Common myeloid progenitor, CD34-positive (primary cell): ENCODE measurements around the gene EPHB1.

Experiments used
- CTCF ChIA-PET: fragments of 350-600 bp; sonication (Branson Sonifier 250); formaldehyde crosslinking; loops from one replicate; lab custom pipeline; 2021; ENCODE audit warnings: antibody characterized with exemption; lab: Charles Lee
- POLR2A ChIA-PET: fragments of 350-600 bp; sonication (Branson Sonifier 250); formaldehyde crosslinking; loops from one replicate; lab custom pipeline; 2021; ENCODE audit warnings: antibody characterized with exemption; lab: Charles Lee
- DNase-seq, 3 donors: peaks; one replicate each; pipeline versions ENCODE4 v3.0.0 to v3.0.0-alpha.2; 2013
- H3K27ac ChIP-seq, 2 experiments: 1 replicate in 1 of 2; 2 replicates in 1 of 2; pipeline ENCODE4 v1.7.0; 2013; ENCODE audit warnings: inconsistent platforms in 2 of 2, low read length in 2 of 2, mild to moderate bottlenecking in 2 of 2, low read depth in 1 of 2, moderate library complexity in 1 of 2; ENCODE audit not compliant: severe bottlenecking in 2 of 2, insufficient read depth in 1 of 2, poor library complexity in 1 of 2
- H3K27me3 ChIP-seq, 5 experiments: replicated peaks in 2 of 5; 1 replicate in 3 of 5; 2 replicates in 2 of 5; pipeline versions ENCODE4 v1.6.1 to v1.7.0; 2013; ENCODE audit warnings: low read length in 4 of 5, mild to moderate bottlenecking in 2 of 5, moderate library complexity in 2 of 5, inconsistent platforms in 1 of 5; ENCODE audit not compliant: insufficient read depth in 5 of 5, control insufficient read depth in 4 of 5
- H3K36me3 ChIP-seq, 4 experiments: 1 replicate in 2 of 4; 2 replicates in 2 of 4; pipeline versions ENCODE4 v1.6.1 to v1.7.0; 2013; ENCODE audit warnings: low read length in 3 of 4, control low read depth in 1 of 4, mild to moderate bottlenecking in 1 of 4; ENCODE audit not compliant: control insufficient read depth in 4 of 4, insufficient read depth in 4 of 4
- H3K4me1 ChIP-seq, 4 experiments: 1 replicate in 3 of 4; 2 replicates in 1 of 4; pipeline versions ENCODE4 v1.6.1 to v1.7.1; 2013; ENCODE audit warnings: low read length in 3 of 4, mild to moderate bottlenecking in 3 of 4, control low read depth in 1 of 4, inconsistent platforms in 1 of 4, moderate library complexity in 1 of 4; ENCODE audit not compliant: control insufficient read depth in 4 of 4, insufficient read depth in 4 of 4; ENCODE audit errors: control extremely low read depth in 1 of 4
- H3K4me3 ChIP-seq, 7 experiments: 1 replicate in 4 of 7; 2 replicates in 3 of 7; pipeline versions ENCODE4 v1.5.1 to v1.7.0; 2013; ENCODE audit warnings: mild to moderate bottlenecking in 7 of 7, low read length in 6 of 7, moderate library complexity in 6 of 7, inconsistent platforms in 2 of 7, low read depth in 2 of 7, control low read depth in 1 of 7; ENCODE audit not compliant: insufficient read depth in 4 of 7, control insufficient read depth in 1 of 7; ENCODE audit errors: extremely low read depth in 1 of 7
- H3K9me3 ChIP-seq, 5 experiments: 1 replicate in 4 of 5; 2 replicates in 1 of 5; pipeline versions ENCODE4 v1.6.1 to v1.7.1; 2013; ENCODE audit warnings: low read length in 4 of 5, mild to moderate bottlenecking in 2 of 5, inconsistent platforms in 1 of 5, low read depth in 1 of 5, moderate library complexity in 1 of 5; ENCODE audit not compliant: control insufficient read depth in 4 of 5, insufficient read depth in 2 of 5; ENCODE audit errors: control extremely low read depth in 1 of 5
- WGBS: methylation state at CpG from one replicate; pipeline ENCODE4 v1.1.5; 2013; ENCODE audit not compliant: insufficient coverage; 5-methylcytosine and 5-hydroxymethylcytosine counted together

Gene EPHB1

GRCh38 chr3:134881305-134881704 is 86.2 kb downstream of the EPHB1 start:
- WGBS: 95% methylated on average over 3 of the region's 4 CpGs
- Histone ChIP-seq H3K36me3 (no peaks in the 10 kb centered on the region), H3K27me3 (no peaks in the 10 kb centered on the region), H3K9me3 (no peaks in the 10 kb centered on the region), H3K4me1 (peaks cover 4 to 9% (median 8%) of the 10 kb centered on the region in 4 experiments), H3K27ac (no peak overlapping the region), H3K4me3 (no peak overlapping the region)
- CTCF ChIA-PET: no interaction called here
- no peak for DNase-seq
- POLR2A ChIA-PET: no interaction called here

GRCh38 chr3:134883697-134884385 is 88.8 kb downstream of the EPHB1 start:
- 100% methylated on average over 2 of the region's 5 CpGs for WGBS
- no peak overlapping the region for H3K27ac ChIP-seq
- CTCF ChIA-PET: no interaction called here

DNA sequence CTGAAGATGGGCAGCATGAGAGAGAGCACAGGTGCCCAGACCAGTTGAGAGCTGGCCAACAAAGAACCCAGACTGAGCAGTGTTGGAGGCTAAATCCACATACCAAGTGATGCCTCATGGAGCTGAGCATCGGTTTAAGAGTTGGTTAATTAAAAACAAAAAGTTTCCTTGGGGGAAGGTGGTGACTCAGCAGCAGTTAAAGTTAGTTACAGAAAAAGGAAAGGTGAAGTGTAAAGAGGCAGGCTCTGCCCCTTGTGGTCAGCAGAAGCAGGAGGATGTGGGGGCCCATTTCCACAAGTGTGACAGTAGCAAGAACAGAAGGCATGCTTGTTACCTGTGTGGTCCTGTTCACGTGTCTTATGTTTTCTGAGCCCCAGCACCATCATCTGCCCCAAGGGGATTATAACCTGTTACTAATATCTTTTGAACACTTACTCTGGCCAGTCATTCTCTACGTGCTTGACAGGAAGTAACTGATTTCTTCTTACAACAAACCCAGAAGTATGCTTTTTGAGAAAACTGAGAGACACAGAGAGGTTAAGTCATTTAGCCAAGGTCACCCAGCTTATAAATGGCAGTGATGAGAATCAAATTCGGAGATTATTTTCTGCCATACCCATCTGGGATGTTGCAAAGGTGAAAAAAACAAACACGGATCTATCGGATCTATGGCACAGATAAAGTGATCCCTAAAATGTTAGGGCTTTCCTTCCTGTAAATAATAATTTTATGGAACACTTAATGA is 91.0 kb downstream of the EPHB1 start:
- peaks cover 6 to 16% (median 9%) of the 10 kb centered on the region in 4 experiments for H3K4me1 ChIP-seq
- H3K9me3 ChIP-seq: peaks cover 0 to 2% (median 0%) of the 10 kb centered on the region in 5 experiments
- 33% methylated on average over 3 of the region's 6 CpGs for WGBS
- no peak overlapping the region for H3K27ac ChIP-seq
- H3K27me3 ChIP-seq: no peaks in the 10 kb centered on the region
- POLR2A ChIA-PET: no interaction called here
- H3K36me3 ChIP-seq: no peaks in the 10 kb centered on the region
- peak; percentile 9 to 76 (median 56) for DNase-seq
- H3K4me3 ChIP-seq: no peak overlapping the region
- CTCF ChIA-PET: interaction anchor here (0.9 kb wide), 1 partner anchor 16 kb away, joined by 3 read pairs; no protein-coding TSS in a partner anchor

More at GRCh38 chr3:134883697-134884385, 88.8 kb downstream of the EPHB1 start:
- POLR2A ChIA-PET: no interaction called here
- Histone ChIP-seq H3K4me1 (peaks cover 6 to 16% (median 9%) of the 10 kb centered on the region in 4 experiments), H3K9me3 (no peaks in the 10 kb centered on the region), H3K4me3 (no peak overlapping the region), H3K36me3 (no peaks in the 10 kb centered on the region), H3K27me3 (no peaks in the 10 kb centered on the region)
- DNase-seq: no peak

DNA sequence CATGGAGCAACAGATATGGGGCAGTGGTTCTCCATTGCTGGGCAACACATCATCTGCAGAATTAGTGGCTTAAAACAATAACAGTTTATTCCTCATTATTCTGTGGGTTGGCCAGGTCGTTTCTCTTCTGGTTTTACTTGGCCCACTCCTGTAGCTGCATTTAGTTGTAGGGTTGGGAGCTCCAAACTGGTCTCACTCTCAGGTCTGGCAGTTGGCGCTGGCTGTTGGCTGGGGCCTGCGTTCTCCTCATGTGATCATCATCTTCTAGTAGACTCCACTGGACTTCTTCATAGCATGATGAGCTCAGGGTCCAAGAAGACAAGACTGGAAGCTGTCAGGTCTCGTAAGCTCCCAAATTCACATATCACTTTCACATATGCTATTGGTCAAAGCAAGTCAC is 91.9 kb downstream of the EPHB1 start:
- H3K36me3 ChIP-seq: no peaks in the 10 kb centered on the region
- CTCF ChIA-PET: interaction anchor here (2.0 kb wide), 1 partner anchor 9 kb away, joined by 6 read pairs; no protein-coding TSS in a partner anchor
- H3K27ac ChIP-seq: no peak overlapping the region
- POLR2A ChIA-PET: no interaction called here
- H3K27me3 ChIP-seq: no peaks in the 10 kb centered on the region
- H3K9me3 ChIP-seq: peaks cover 0 to 5% (median 0%) of the 10 kb centered on the region in 5 experiments
- H3K4me3 ChIP-seq: no peak overlapping the region
- no peak for DNase-seq
- no CpG with 5 or more reads among the region's 4 CpGs for WGBS
- peaks cover 6 to 16% (median 9%) of the 10 kb centered on the region in 4 experiments for H3K4me1 ChIP-seq

- Histone ChIP-seq H3K9me3 (peaks cover 0 to 7% (median 0%) of the 10 kb centered on the region in 5 experiments), H3K27me3 (no peaks in the 10 kb centered on the region), H3K36me3 (no peaks in the 10 kb centered on the region), H3K4me1 (peaks cover 6 to 16% (median 9%) of the 10 kb centered on the region in 4 experiments), H3K4me3 (no peak overlapping the region), H3K27ac (no peak overlapping the region)
- CTCF ChIA-PET: interaction anchor here (2.0 kb wide), 1 partner anchor 8 kb away, joined by 6 read pairs; no protein-coding TSS in a partner anchor
- no peak for DNase-seq
- POLR2A ChIA-PET: no interaction called here
Observed at GRCh38 chr3:134887536-134887935, 92.5 kb downstream of the EPHB1 start.

GRCh38 chr3:134892326-134892725 is 97.3 kb downstream of the EPHB1 start:
- H3K4me1 ChIP-seq: peaks cover 0 to under 1% (median 0%) of the 10 kb centered on the region in 4 experiments
- peaks cover 0 to 7% (median 0%) of the 10 kb centered on the region in 5 experiments for H3K9me3 ChIP-seq
- no peak for DNase-seq
- no peak overlapping the region for H3K4me3 ChIP-seq
- H3K27me3 ChIP-seq: no peaks in the 10 kb centered on the region
- ChIA-PET CTCF (no interaction called here), POLR2A (no interaction called here)
- no peaks in the 10 kb centered on the region for H3K36me3 ChIP-seq
- WGBS: 100% methylated on average over 1 of the region's 2 CpGs
- H3K27ac ChIP-seq: no peak overlapping the region

DNA sequence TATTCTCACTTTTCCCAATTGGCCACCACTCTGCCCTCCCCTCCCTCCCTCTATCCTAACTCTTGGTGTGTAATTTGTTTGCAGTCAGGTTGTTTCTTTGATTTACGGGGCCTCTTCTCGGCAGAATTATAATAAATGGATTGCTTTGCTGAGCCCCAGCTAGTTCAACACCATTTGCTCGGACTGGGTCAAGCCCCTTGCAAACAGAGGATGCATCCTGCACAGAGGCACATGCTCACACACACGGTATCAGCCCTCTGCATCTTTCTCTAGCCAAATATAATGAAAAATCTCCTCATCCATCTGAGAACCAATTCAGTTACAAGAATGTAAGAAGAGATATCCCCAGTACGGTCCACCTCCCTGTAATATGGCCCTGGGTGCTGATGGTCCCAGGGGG is 97.7 kb downstream of the EPHB1 start:
- Histone ChIP-seq H3K36me3 (no peaks in the 10 kb centered on the region), H3K4me3 (no peak overlapping the region), H3K9me3 (peaks cover 0 to 7% (median 0%) of the 10 kb centered on the region in 5 experiments), H3K27ac (no peak overlapping the region), H3K27me3 (no peaks in the 10 kb centered on the region), H3K4me1 (no peaks in the 10 kb centered on the region)
- 96% methylated on average over 5 of the region's 5 CpGs for WGBS
- no peak for DNase-seq
- CTCF ChIA-PET: no interaction called here
- POLR2A ChIA-PET: no interaction called here
